ENCODE measurements around the gene POLR1C.
"Not testable (repeated sequence)": the region's sequence is repeated elsewhere in the genome, so short reads cannot be mapped to it uniquely, and the experiment has no call there.

POLR1C gene

DNA sequence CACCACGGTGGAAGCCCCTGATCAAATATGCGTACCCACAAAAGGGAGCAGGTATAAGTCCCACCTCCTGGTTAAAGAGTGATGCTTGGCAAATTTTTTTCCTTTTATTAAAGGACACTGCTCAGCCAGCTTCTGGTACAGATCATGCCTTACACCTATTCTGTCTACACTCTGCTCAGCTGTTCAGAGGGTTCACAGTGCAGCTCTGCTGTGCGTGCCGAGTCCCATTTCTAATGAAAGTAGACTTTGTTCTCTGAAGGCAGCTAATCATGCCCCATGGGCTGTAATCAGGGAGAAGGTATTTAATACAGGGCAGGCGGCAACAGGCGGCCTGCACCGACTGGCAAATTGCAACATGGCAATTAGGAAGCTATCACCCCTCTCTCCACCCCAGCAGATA is 23.1 kb upstream of the POLR1C start:
- no peak for FAIRE-seq

DNA sequence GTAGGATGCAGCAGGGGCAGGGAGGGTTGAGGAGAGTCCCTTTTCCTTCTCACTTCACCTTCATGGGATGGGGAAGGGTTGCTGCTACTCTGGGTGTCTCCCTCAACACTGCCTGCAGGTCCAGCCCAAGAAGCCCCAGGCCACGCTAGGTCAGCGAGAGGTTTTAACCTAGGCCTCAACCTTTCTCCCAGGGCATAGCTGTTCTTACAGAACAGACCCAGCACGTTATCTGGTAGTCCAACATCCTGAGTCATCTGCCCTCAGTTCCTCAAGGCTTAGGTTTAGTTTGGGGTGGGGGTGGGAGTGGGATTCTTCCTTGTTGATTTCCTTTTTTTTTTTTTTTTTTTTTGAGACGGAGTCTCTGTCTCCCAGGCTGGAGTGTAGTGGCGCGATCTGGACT is 22.6 kb upstream of the POLR1C start:
- no peak for FAIRE-seq

DNA sequence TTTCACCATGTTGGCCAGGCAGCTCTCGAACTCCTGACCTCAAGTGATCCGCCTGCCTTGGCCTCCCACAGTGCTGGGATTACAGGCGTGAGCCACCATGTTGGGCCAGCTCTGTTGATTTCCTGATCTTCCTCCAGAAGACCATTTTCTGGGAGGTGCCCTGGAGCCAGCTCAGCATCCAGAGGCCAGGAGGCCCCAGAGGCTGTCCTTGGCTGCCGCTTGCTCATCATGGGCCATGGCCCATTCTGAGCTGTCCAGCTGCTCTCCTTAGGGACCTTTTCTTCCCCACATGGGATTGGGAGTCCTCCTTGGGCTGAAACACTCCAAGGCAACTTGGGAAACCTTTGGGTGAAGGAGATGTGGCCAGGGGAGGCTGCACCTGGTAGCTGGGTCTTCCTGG is 22.1 kb upstream of the POLR1C start:
- FAIRE-seq, result no peak

DNA sequence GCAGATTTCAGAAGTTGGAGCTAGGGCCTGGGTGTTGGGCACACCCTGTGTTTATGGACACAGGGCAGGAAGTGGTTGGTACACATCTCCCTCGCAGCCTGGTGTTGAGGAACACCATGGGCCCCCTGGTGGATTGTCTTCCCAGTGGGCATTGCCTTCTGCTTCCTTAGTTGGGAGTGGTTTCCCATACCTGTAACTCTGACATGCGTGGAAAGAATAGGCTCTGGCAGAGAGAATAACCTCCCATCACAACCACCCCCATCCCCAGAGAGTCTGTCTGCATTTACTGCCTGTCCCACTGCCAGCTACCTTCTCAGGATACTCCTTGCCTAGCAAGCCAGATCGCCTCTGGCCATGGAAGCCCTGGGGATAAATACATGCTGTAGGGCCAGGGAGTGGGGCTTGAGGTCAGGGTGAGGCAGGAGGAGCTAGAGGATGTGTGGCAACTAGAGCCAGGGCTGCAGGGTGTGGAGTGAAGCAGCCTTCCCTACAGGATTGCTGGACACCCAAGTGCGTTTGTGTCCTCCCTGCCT is 21.4 kb upstream of the POLR1C start:
- no peak for FAIRE-seq

DNA sequence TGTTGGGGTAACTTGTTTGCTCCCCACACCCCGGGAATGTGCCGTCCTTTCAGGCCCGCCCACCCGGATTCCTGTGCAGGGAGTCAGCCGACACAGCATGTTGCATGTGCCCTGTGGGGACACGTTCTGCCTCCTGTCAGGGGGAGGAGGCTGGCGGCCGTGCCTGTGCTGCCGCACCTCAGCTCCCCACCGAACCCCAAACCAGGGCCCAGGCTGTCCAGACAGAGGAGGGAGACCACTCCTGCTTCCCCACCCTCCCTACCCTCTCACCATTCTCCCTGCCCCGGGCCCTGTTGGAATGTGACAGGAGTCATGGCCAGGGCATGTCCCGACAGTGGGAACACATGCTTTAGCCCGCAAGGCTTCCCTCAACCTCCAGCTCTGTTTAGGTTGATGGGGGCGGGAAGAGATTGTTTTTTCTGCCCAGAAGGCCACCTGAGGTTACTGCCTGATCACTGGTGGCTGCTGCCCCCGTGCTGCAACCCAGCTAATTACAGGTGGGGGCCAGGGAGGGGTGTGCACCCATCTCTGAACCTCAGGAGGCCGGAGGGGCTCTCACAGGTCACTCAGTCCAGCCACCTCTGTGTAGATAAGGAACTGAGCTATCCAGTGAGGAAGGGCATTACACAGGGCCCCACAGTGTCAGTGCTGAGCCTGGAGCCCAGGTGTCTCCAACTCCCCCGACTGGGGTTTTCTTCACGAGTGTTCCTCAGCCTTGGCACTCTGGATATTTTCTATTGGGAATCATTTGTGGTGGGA is 20.3 kb upstream of the POLR1C start:
- no peak for FAIRE-seq

DNA sequence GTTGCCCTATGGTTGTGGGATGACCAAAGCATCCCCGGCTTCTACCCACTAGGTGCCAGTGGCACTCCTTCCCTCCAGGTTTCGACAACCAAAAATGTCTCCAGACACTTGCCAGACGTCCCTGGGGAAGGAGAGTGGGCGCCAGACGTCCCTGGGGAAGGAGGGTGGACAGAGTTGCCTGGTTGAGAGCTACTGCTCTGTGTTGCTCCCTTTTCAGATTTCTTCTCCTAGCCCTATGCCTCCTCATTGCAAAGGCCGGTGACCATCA is 19.8 kb upstream of the POLR1C start:
- FAIRE-seq, result no peak

DNA sequence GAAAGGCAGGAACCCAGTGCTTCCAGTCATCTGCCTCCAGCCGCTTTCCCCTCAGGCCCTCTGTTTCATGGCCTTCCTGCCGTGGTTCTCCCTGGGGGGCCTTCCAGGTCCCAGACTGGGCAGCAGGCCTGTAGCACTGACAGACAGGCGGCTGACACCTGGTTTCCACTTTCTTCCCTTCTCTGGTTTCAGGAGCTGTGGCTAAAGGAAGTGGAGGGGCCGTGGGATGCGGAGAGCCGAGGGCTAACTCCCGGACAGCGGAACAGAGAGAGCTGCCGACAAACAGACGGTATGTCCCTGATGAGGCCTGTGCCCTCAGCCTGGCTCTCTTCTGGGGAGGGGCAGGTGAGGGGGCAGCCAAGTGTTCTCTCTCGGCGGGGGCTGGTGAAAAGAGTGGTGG is 19.2 kb upstream of the POLR1C start:
- FAIRE-seq, result no peak

DNA sequence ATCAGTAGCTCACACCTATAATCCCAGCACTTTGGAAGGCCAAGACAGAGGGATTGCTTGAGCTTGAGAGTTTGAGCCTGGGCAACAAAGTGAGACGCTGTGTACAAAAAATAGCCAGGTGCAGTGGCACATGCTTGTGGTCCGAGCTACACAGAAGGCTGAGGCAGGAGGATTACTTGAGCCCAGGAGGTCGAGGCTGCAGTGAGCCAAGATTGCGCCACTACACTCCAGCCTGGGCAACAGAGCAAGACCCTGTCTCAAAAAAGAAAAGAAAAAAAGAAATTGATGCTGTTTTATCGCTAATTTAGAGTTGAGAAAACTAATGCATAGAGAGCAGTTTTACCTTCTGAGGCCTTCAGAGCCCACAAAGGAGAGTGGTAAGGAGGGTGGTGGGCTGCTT is 18.6 kb upstream of the POLR1C start:
- not testable (repeated sequence) for FAIRE-seq

DNA sequence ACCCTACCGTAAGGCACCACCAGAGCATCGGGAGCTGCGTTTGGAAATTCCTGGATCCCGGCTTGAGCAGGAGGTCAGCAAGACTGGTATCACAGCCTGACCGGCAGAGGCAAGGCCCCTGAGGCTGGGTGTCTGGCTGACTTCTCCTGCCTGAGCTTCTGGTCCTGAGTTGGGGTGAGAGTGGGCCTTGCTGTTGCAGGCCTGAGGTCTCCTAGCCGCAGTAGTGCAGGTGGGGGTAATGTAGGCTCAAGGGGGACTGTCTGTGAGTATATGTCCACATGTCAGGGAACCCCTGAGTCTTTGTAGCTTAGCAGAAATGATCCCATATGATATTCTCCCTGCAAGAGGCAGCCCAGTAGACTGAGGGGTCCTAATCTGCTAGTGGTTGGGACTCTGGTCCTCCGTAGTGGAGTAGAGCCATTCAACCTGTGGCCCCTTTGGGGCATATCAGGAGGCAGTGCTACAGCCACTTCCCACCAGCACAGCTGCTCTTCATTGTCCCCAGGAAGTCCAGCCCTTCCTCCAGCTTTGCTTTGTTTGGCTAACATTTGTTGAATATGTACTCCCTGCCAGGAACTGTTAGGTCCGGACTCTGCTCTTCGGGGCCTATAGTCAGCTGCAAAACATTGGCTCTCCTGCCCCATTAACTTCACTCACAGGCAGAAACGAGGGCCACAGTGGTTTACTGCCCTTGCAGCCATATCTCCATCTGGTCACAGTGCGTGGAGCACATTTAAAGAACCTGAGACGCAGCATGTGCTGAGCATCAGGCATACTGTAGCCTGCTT is 17.7 kb upstream of the POLR1C start:
- FAIRE-seq, result no peak

DNA sequence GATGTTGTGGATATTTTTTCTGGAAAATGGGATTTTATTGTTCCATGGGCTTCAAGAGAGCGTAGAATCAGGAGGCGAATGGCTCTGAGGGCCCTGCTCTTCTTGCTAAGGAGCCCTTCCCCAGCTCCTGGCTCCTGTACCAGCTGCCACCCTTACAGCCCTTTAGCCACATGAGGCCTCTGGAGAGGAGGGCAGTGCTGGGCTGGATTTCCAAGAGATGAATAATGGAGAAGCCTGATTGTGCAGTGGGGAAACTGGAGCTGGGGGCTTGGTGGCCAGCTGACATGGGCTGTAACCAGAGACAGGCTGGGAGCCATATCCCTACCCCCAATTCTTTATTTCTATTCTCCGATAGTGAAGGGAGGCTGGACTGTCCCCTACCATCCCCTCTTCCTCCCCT is 16.0 kb upstream of the POLR1C start:
- no peak for FAIRE-seq

DNA sequence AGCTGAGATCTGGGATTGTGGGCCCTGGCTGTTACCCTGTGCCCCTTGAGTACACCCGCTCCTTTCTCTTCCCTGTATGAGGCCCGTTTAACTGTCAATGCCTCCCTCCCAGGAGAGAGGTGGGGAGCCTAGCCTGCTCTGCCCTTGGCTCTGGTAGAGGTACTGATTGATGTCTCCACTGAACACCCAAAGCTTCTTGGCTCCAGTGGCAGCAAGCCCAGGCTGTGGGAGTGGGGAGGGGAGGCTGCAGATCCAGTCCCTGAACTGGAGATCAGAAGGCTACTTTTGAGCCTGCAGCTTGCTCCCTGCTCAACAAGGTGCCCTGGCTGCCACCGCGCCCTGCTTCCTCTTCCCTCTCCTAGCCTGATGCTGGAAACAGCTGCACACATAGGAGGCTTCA is 14.2 kb upstream of the POLR1C start:
- no peak for FAIRE-seq

DNA sequence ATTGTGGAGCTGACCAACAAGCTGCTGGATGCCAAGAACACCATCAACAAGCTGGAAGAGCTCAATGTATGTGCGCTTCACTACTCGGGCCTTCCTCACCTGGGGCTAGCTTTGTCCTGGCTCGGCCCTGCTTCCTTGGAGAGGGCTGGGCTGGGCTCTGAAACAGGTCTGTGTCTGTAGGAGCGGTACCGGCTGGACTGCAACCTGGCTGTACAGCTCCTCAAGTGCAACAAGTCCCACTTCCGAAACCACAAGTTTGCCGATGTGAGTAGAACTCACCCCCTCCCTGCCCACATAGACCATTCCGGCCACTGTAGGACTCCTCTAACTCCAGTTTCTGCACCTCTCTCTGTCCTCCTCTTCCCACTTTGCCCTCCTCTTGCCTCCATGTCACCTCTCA is 13.4 kb upstream of the POLR1C start:
- no peak for FAIRE-seq

DNA sequence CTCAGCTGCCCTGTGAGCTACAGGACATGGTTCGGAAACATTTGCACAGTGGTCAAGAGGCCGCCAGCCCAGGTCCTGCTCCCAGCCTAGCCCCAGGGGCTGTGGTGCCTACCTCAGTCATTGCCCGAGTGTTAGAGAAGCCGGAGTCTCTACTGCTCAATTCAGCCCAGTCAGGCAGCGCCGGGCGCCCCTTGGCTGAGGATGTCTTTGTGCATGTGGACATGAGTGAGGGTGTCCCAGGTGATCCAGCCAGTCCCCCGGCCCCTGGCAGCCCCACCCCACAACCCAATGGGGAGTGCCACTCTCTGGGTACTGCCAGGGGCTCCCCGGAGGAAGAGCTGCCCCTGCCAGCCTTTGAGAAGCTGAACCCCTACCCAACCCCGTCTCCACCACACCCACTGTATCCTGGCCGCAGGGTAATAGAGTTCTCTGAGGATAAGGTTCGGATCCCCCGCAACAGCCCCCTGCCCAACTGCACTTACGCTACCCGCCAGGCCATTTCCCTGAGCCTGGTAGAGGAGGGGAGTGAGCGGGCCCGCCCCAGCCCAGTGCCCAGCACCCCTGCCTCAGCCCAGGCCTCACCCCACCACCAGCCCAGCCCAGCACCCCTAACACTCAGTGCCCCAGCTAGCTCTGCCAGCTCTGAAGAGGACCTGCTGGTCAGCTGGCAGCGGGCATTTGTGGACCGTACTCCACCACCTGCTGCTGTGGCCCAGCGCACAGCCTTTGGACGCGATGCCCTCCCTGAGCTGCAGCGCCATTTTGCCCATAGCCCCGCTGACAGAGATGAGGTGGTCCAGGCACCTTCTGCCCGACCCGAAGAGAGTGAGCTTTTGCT is 11.9 kb upstream of the POLR1C start:
- FAIRE-seq, result no peak

DNA sequence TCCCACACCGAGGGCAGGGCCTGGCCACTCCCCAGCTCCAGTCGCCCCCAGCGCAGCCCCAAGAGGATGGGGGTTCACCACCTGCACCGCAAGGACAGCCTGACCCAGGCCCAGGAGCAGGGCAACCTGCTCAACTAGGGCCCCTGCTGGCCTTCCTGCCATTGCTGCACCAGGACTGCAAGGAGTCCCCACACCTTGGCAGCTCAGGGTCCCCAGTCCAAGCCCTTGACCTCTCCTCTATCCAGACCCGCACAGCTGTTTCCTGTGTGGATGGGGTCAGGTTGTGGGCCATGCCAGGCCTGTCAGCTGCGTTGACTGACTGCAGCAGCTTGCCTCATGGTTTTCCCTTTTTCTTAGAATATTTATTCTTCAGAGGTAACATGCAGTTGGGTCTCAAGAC is 11.2 kb upstream of the POLR1C start:
- FAIRE-seq, result no peak

DNA sequence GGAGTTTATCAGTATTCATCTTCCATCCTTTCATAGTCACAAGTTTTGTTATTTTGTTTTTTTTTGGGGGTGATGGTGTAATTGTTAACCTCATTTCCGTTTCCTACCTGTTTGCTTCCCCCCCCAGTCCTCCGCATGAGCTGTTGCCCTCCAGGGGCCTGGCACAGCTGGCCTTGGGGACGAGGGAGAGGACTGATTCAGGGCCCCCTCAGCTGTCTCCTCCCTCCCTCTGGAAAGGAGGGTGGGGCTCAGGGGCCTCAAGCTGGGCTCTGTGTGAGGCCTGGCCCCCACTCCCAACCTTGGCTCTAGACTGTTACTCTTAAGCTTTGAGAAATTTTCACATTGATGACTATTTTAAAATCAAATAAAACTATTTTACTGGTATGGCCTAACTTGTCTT is 10.7 kb upstream of the POLR1C start:
- FAIRE-seq, result no peak

DNA sequence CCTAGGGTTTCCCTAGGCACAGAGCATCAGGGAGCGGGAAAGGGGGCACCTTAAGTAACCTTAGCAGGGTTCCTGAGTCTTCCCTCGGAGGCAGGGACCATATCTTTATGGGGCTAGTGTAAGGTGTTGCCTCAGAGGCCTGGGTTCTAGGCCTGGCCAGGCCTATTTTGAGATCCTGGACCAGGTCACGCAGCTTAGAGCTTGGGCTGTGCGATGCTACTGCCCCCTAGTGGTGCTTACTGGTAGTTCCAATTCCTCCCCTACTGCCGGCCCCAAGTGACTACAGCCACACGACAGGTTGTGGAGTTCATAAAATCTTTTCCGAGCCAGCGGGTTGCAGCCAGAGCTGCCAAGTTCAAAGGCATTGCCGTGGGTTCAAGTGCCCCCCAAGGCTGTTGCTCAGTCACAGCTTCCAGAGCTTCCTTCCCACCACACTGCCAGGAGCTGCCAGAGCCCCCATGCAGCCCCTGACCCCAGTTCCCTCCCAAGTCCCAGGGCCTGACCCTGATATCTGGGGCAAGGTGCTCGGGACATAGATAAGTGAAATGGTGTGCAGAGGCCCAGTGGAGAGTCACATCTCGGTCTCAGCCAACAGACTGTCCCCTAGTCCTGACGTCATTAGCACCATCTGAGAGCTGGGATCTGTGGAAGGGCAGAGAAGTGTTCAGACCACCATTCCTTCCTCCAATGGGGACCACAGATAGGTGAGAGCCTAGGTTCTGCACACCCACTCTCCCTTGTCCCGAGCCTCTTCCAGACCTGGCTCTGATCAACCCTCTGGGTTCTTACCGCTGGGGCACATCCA is 10.0 kb upstream of the POLR1C start:
- peak; percentile 92 for FAIRE-seq

DNA sequence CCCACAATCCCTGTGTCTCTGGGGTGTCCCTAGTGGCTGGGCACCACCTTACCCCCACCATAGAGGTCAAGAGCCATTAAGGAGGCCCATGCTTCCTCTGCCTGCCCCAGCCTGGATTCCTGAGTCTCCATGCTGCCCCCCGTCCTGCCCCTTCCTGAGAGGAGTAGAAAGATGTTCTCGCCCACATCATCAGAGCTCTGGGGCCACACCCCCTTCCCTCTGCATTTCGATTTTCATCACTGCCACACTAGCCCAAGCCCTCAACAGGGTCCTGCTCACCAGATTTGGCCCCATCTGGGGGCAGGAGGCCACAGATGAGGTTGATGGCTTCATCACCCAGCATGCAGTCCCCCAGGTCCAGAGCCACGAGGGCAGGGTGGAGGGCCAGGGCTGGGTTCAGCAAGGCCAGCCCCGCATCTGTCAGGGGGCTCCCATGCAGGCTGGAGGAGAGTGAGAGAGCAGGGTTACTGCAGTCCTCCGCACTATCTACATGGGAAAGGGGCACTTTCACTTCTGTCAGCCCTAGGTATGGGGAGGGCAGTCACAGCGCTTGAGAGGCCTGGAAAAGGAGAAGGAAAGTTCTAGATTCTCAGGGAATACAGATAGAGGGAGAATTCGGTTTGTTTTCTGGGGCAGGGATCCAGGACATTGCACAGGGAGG is 8.3 kb upstream of the POLR1C start:
- no peak for FAIRE-seq

DNA sequence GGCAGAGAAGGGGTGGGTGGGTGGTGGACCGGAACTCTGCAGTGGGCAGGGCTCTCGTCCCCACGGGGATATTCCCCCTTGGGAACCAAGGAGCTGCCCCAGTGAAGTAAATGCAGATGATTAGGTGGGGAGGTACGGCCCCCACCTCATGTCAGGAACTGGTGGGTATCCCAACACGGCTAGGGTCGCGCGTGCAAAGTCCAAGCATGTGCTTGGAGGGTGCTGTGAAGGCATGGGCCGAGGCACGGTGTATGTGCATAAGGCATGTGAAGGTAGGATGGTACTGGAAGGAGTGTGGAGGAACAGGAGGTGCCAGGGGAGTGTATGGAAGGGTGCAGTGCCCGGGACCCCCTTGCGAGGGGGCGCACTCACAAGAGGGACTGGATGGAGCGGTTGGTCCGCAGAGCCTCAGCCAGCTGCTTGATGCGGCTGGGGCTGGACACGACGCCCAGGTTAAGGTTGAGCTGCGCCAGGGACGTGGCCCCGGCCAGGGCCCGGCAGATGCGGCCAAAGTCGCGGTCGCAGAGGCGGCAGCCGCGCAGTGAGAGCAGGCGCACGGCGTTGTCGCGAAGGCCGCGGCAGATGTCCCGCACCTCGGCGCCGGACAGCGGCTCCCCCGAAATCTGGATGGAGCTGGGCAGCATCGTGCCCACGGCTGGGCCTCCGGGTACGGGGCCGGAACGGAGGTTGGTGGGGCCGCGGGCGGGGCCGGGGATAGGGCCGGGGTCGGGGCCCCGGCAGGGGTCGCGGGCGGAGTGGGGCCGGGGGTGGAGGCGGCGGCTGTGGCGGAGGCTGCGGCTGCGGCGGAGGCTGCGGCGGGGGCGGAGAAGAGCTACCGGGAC is 7.5 kb upstream of the POLR1C start:
- FAIRE-seq, result no peak

DNA sequence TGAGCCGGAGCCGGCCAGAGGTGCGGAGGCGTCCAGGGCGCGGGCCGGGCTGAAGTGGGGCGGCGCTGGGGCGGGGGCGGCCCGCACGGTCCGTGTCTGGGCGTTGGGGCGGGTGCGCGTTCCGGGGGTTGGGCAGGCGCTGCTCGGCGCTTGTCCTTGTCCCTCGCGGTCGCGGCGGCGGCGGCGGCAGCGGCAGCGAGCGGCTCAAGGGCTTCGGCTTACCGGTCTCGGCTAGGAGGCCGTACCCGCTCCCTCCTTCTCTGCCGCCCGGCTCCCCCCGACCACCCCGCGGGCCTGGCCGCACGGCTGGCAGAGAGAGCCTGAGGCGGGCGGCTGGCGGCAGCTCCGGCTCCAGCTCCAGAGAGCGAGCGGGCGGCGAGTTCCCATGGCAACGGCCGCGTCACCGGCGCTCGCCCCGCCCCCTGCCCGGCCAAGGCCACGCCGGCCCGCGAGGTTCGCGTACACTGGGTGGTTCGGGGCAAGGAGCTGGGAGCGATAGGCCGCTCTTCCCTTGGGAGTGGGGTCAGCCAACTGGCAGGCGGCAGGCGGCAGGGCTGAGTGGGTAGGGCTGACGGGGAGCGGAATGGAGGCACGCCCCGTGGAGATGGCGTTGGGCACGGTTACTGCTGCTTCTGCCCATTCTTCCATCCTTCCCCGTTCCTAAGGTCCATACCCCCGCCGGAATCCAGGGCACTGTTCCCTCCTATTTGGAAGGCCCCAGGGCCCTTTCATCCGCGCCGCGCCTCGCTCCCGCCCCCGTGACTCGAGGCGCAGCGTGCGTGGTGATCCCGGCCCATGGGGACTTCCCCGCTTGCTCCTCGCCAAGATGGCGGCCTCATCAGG is 6.7 kb upstream of the POLR1C start, which contains the start of gene LRRC73:
Gene LRRC73, minus strand, starts transcription at position 363 of the 843 bp plus-strand sequence. CDS start 561 bp downstream, outside the sequence.
- no peak for FAIRE-seq

DNA sequence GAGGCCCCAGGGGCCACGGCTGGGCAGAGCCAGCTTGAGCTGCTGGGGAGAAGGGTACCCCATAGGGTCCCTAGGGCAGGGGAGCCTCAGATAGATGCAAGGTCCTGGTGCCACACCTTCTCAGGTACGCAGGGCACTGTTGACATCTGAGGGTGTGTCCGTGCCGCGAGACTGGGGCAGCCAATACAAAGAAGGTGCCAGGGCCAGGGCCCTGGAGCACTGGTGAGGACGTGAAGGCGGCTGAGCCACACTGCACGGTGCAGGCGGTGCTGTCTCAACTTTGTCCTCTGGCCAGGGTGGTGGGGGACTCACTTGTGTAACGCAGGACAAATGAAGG is 6.1 kb upstream of the POLR1C start:
- no peak for FAIRE-seq

All from G401.6 (cell line).